IMR-90 (cell line): ENCODE data around the gene DCUN1D1. TPM values are rescaled to one million over a fixed set of nuclear protein-coding genes. Genes with fewer than 3 reads are reported as not detected.

Experiments
- ATAC-seq: fragments of 200-7000 bp; cut with Tn5 transposase; 2 replicates; pipeline ENCODE4 v1.9.1; 2020; ENCODE audit warnings: low read depth, mild to moderate bottlenecking, moderate library complexity
- BruUV-seq: library from RNA; stranded (reverse); fragments of 400-500 nt; replicated peaks from 2 replicates; lab custom pipeline; 2021; lab: Mats Ljungman, UMichigan
- CTCF ChIA-PET: fragments of 300-600 bp; formaldehyde crosslinking; extraction: SDS; loops from one replicate; lab custom pipeline; 2021; ENCODE audit warnings: antibody characterized with exemption; lab: Yijun Ruan, JAX
- POLR2A ChIA-PET: fragments of 300-600 bp; sonication (Branson Sonifier 250); formaldehyde crosslinking; loops from one replicate; lab custom pipeline; 2022; ENCODE audit warnings: antibody characterized with exemption; ENCODE audit not compliant: unreplicated experiment; lab: Charles Lee
- DNase-seq: peaks from one replicate; pipeline ENCODE4 v3.0.0; 2013
- H2AFZ ChIP-seq: replicated peaks from 2 replicates; pipeline ENCODE3; 2013; ENCODE audit warnings: low read length, mild to moderate bottlenecking; ENCODE audit not compliant: poor library complexity
- H2AK5ac ChIP-seq: 2 replicates; pipeline ENCODE4 v1.6.1; 2013; ENCODE audit warnings: low read depth, low read length, inconsistent platforms
- H2AK9ac ChIP-seq: replicated peaks from 2 replicates; pipeline ENCODE3; 2013; ENCODE audit warnings: mild to moderate bottlenecking, low read depth, low read length, moderate library complexity; ENCODE audit not compliant: poor library complexity
- H2BK120ac ChIP-seq: 2 replicates; pipeline ENCODE4 v1.6.1; 2013; ENCODE audit warnings: low read depth, low read length, inconsistent platforms
- H2BK15ac ChIP-seq: 3 replicates; pipeline ENCODE4 v1.6.1; 2013; ENCODE audit warnings: low read depth, low read length, inconsistent platforms
- H2BK20ac ChIP-seq: 2 replicates; pipeline ENCODE4 v1.6.1; 2013; ENCODE audit warnings: low read depth, mild to moderate bottlenecking, inconsistent platforms, low read length, moderate library complexity
- H2BK5ac ChIP-seq: 2 replicates; pipeline ENCODE4 v1.6.1; 2013; ENCODE audit warnings: mild to moderate bottlenecking, low read depth, low read length, inconsistent platforms; ENCODE audit not compliant: poor library complexity, severe bottlenecking
- H3K14ac ChIP-seq: replicated peaks from 2 replicates; pipeline ENCODE4 v1.6.1; 2013; ENCODE audit warnings: low read depth, low read length, inconsistent platforms
- H3K18ac ChIP-seq: 2 replicates; pipeline ENCODE4 v1.6.1; 2013; ENCODE audit warnings: low read depth, low read length, control low read depth
- H3K23ac ChIP-seq: 2 replicates; pipeline ENCODE4 v1.6.1; 2013; ENCODE audit warnings: low read depth, low read length, inconsistent platforms
- H3K27ac ChIP-seq: 2 replicates; pipeline ENCODE4 v1.5.1; 2013; ENCODE audit warnings: mild to moderate bottlenecking, control low read depth, low read length; ENCODE audit not compliant: insufficient read depth
- H3K27me3 ChIP-seq: 2 replicates; pipeline ENCODE4 v1.6.1; 2013; ENCODE audit warnings: low read length; ENCODE audit not compliant: control insufficient read depth, insufficient read depth
- H3K36me3 ChIP-seq: 2 replicates; pipeline ENCODE4 v1.6.1; 2013; ENCODE audit warnings: low read length, mixed read lengths; ENCODE audit not compliant: control insufficient read depth, insufficient read depth
- H3K4ac ChIP-seq: 2 replicates; pipeline ENCODE4 v1.6.1; 2013; ENCODE audit warnings: low read depth, low read length, inconsistent platforms
- H3K4me1 ChIP-seq: 2 replicates; pipeline ENCODE4 v1.6.1; 2013; ENCODE audit warnings: low read length, mixed read lengths; ENCODE audit not compliant: control insufficient read depth, insufficient read depth
- H3K4me2 ChIP-seq: 2 replicates; pipeline ENCODE4 v1.6.1; 2013; ENCODE audit warnings: low read depth, mild to moderate bottlenecking, control low read depth, low read length, moderate library complexity
- H3K4me3 ChIP-seq: 2 replicates; pipeline ENCODE4 v1.5.1; 2013; ENCODE audit warnings: low read depth, mild to moderate bottlenecking, control low read depth, low read length, moderate library complexity; ENCODE audit not compliant: insufficient read depth
- H3K56ac ChIP-seq: 2 replicates; pipeline ENCODE4 v1.6.1; 2013; ENCODE audit warnings: low read length, inconsistent platforms; ENCODE audit not compliant: insufficient read depth; ENCODE audit errors: extremely low read depth
- H3K79me1 ChIP-seq, 2 experiments: 2 replicates each; pipeline ENCODE4 v1.6.1; 2013; ENCODE audit warnings: low read length in 2 of 2, inconsistent platforms in 1 of 2, low read depth in 1 of 2
- H3K9ac ChIP-seq: 2 replicates; pipeline ENCODE4 v1.6.1; 2013; ENCODE audit warnings: low read depth, low read length, control low read depth
- H3K9me1 ChIP-seq: 2 replicates; pipeline ENCODE4 v1.6.1; 2013; ENCODE audit warnings: low read length, inconsistent platforms; ENCODE audit not compliant: insufficient read depth
- H3K9me3 ChIP-seq: 2 replicates; pipeline ENCODE4 v1.6.1; 2013; ENCODE audit warnings: low read length; ENCODE audit not compliant: control insufficient read depth, insufficient read depth
- H4K20me1 ChIP-seq: 2 replicates; pipeline ENCODE4 v1.6.1; 2013; ENCODE audit warnings: low read length, inconsistent platforms; ENCODE audit not compliant: insufficient read depth
- H4K5ac ChIP-seq: 2 replicates; pipeline ENCODE4 v1.6.1; 2013; ENCODE audit warnings: mild to moderate bottlenecking, low read depth, low read length, control low read depth
- H4K8ac ChIP-seq, 2 experiments: 2 replicates each; pipeline ENCODE4 v1.6.1; 2013; ENCODE audit warnings: low read depth in 2 of 2, low read length in 2 of 2, control low read depth in 1 of 2, inconsistent platforms in 1 of 2
- H4K91ac ChIP-seq: 2 replicates; pipeline ENCODE4 v1.6.1; 2013; ENCODE audit warnings: low read depth, low read length, inconsistent platforms; ENCODE audit not compliant: insufficient read depth
- CEBPB ChIP-seq: IDR thresholded peaks from 2 replicates; pipeline ENCODE4 v1.6.1; 2012; ENCODE audit warnings: low read depth, low read length, improper control_type of control experiment
- NFE2L2 ChIP-seq: fragments of 150-350 bp; IDR thresholded peaks from 2 replicates; pipeline ENCODE4 v1.6.1; 2016; ENCODE audit warnings: low read depth, mild to moderate bottlenecking, low read length
- SMC3 ChIP-seq: fragments of 150-350 bp; IDR thresholded peaks from 2 replicates; pipeline ENCODE4 v1.6.1; 2016; ENCODE audit warnings: low read depth, mild to moderate bottlenecking, antibody characterized with exemption, low read length, moderate library complexity
- WGBS, 2 experiments: methylation state at CpG; one replicate each; pipeline versions ENCODE4 v1.1.5 to v1.1.7; 2013; ENCODE audit warnings: missing lambda C conversion rate in 2 of 2; ENCODE audit not compliant: insufficient read length in 1 of 2; ENCODE audit errors: extremely low coverage in 2 of 2; 5-methylcytosine and 5-hydroxymethylcytosine counted together
- dilution Hi-C: fragments of 300-500 bp; cut with HindIII; formaldehyde crosslinking; loops from one replicate; pipeline ENCODE4 v1.14.3; 2018; ENCODE audit warnings: low sequenced_read_pairs; ENCODE audit not compliant: unreplicated experiment
- in situ Hi-C: fragments of 300-500 bp; cut with MboI; formaldehyde crosslinking; loops from 3 replicates; pipeline ENCODE4 v1.14.3; 2019; ENCODE audit warnings: low sequenced_read_pairs, inconsistent platforms, mixed read lengths
- intact Hi-C: fragments of 100-400 bp; cut with micrococcal nuclease; formaldehyde crosslinking; loops from 2 replicates; pipeline ENCODE4 v1.10.0; 2022
- polyA plus RNA-seq, 3 experiments: library from polyadenylated mRNA; depleted of rRNA; stranded (reverse); fragments of >200 nt; gene quantifications; 2 replicates each; pipeline ENCODE4 v1.2.3, GENCODE V29; 2012; ENCODE audit warnings: low replicate concordance in 1 of 3
- total RNA-seq: library from RNA; depleted of rRNA; stranded (reverse); fragments of >200 nt; gene quantifications from 2 replicates; pipeline ENCODE4 v1.2.3, GENCODE V29; 2012

The DCUN1D1 gene
- total and polyA plus RNA-seq, 2 of the 4 experiments (the other 2 are of a cell fraction) = 12.5 to 17.7 TPM

DNA sequence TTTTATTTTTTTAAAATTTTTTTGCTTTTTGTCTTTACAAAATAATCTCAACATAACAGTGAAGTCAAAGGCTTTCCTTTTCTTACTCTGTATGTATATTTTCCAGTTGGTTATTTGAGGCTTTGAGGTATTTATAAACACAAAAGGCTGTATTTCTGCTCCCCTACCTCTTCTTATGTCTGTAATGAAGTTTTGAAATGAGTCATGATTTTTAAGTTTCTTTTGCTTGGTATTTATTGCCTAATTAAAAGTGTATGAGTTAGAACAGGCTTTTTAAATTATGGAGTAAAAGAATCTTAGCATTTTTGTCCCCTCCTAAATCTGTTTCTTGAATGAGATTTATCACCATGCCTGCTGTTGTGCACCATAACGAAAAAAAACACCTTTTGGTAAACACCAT lies 66.0 kb downstream of the DCUN1D1 start:
- Histone ChIP-seq H3K56ac (no peak overlapping the region), H2BK15ac (no peak overlapping the region), H4K20me1 (no peaks in the 10 kb centered on the region; the same call in 1 of the 2 replicates), H3K14ac (no peak overlapping the region), H2BK120ac (no peak overlapping the region), H3K27ac (no peak overlapping the region; the same call in 1 of the 2 replicates), H2BK20ac (no peak overlapping the region), H3K4me1 (peaks cover 12% of the 10 kb centered on the region), H3K4me2 (no peak overlapping the region), H4K8ac (no peak overlapping the region), H2AFZ (no peak overlapping the region), H4K91ac (no peak overlapping the region), H2AK9ac (no peak overlapping the region), H3K36me3 (0 out of 2 replicates have a peak, but pooled peaks cover 1% of the 10 kb centered on the region), H3K9ac (no peak overlapping the region), H3K9me1 (peaks cover 5% of the 10 kb centered on the region; the same call in 1 of the 2 replicates), H2AK5ac (no peak overlapping the region), H3K9me3 (no peaks in the 10 kb centered on the region), H2BK5ac (peak overlapping the region; percentile 61), H3K27me3 (no peaks in the 10 kb centered on the region), H3K4me3 (no peak overlapping the region), H3K23ac (no peak overlapping the region), H3K18ac (no peak overlapping the region), H3K79me1 (peaks cover 3% of the 10 kb centered on the region in 2 experiments; a peak in 2 of 4 replicates), H4K5ac (no peak overlapping the region), H3K4ac (no peak overlapping the region)
- ATAC-seq (peak; percentile 85), DNase-seq (peak; percentile 57)
- intact Hi-C loops = loop anchor here (5.0 kb wide), 2 partner anchors 118 to 183 kb away; partner anchors contain the start of gene MCCC1
- ChIA-PET CTCF (no interaction called here), POLR2A (interaction anchor here (0.6 kb wide), 1 partner anchor 148 kb away, joined by 3 read pairs; no protein-coding TSS in a partner anchor)
- WGBS, 2 experiments = no CpG with 5 or more reads among the region's 1 CpG
- TF ChIP-seq CEBPB (0 out of 2 replicates have a peak, but pooled peaks have one; percentile 13), SMC3 (no peak), NFE2L2 (no peak)
- BruUV-seq = no TSS peak
- in situ Hi-C loops = loop anchor here (25.0 kb wide), 1 partner anchor 473 kb away; no protein-coding TSS in a partner anchor
- dilution Hi-C loops = no loop called here
